Stimulated activated CD8-positive, alpha-beta memory T cell treated with anti-CD3 and anti-CD28 coated beads, Interleukin-15, amount 100 ng/mL, for 1 hour (primary cell): Measurements from ENCODE around the gene TSPAN18.

Experiments used
- DNase-seq: peaks from one replicate; pipeline ENCODE4 v3.0.0-alpha.2; 2020; ENCODE audit warnings: low read depth

TSPAN18 gene

DNA sequence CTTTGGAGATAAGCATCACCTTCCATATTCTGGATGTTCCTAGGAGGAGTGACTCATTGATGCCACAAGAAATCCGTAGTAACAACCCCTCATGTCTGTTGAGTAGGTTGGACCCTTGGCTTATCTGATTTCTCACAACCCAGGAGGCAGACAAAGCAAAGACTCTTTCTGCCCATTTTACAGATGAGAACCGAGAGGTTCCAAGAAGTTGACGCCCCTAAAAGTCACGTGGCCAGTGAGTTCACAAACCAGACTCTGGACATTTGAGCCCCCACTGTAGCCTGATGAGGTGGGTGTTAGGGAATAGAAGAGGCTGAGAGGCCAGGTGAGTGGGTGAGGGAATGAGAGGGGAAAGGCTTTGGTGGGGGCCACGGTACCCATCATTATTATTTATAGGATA lies 70.3 kb downstream of the TSPAN18 start:
- no peak for DNase-seq

DNA sequence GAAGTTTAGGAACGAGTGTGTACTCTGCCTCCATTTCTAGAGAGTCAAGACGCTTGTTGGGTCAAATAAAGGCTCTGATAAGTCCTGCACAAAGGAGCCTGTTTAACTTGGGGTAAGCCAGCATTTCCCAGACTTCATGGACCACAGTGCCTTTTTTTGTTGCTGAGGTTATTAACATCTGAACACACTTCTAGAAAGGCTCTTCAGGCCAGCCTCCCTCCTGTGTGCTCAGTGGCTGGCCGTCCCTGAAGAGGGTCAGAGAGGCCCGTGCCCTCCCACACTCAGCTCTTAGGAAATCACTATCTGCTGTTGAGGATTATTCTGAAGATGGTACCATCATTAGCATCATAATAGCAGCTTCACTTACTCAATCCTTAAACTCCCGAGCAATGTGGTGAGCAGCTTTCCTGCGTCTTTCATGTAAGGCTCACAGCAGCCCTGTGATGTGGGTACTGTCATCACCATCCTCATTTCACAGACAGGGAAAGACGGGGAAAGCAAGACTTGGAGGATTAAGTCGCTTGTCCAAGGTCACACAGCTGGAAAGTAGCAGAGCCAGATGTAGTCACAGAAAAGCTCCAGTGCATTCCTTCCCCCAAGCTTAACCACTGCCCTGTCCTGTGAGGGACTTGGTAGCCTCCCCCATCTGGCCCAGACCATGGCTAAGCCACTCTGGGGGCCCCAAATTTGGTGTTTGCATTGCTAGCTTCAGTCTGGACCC lies 71.3 kb downstream of the TSPAN18 start:
- no peak for DNase-seq

DNA sequence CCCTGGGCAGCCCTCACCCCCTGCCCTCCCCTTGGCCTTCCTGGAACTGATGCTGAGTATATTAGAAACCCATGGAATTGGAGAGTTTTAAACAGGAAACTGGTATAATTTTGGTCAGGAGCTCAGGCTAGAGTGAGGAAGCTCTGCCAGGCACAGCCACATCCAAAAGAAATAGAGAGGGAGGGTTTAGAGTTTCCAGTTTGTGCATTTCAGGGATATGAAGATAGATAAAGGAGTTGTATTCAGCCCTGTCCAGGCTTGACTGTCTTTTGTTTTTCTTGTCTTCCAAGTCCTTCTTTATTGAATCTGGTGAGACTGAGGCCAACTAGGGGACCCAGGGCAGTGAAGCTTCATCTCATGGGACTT lies 71.8 kb downstream of the TSPAN18 start:
- DNase-seq: no peak

DNA sequence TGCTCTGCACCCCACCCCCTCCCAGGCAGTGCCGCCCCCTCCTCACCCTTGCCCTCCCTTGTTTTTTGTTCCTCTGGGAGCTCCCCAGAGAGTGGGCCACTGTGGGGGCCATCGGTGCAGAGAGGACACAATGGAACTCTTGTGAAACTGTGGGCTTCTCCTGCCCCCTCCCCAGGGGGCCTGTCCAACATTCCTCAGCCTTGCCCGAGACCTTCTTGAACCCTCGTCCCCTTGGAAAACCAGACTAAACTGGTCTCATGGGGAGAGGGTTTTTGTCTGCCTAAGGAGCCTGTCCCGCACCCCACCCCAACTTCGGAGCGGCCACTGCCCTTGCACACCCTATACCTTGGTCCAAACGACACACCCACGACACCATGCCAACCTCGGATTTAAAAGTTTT lies 72.2 kb downstream of the TSPAN18 start:
- DNase-seq: no peak

DNA sequence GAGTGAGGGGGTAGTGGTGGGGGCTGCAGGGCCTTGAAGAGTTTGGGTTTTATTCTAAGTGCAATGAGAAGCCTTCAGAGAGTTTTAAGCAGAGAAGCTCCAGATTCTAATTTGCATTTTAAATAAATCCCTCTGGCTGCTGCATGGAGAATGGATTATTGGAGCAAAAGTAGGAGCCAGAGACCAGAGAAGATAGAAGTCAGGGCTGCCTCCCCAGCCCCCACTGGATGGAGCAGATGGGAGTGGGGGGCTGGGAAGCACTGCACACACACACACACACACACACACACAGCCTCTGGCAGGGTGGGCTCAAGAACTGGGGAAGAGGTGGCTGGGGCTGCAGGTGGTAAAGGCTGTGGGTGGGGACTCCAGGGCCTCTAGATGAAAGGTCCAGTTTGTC lies 75.6 kb downstream of the TSPAN18 start:
- no peak for DNase-seq

DNA sequence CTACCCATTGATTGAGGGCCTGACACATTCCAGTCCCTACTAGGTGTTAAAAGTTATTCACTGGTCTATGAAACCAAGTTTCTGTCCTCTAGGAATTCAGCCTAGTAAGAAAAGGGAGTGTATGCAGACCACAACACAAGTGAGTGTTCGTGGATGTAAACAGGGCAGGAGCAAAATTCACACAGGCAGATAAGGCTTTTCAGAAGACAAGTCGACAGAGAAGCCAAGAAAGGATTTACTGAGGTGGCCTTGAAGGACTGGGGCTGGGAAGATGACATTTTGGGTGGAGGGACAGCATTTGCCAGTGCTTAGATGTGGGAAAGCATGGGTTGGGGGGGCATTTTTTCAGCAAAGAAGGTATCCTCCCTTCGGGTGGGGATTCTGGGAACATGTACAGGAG lies 76.2 kb downstream of the TSPAN18 start:
- no peak for DNase-seq

DNA sequence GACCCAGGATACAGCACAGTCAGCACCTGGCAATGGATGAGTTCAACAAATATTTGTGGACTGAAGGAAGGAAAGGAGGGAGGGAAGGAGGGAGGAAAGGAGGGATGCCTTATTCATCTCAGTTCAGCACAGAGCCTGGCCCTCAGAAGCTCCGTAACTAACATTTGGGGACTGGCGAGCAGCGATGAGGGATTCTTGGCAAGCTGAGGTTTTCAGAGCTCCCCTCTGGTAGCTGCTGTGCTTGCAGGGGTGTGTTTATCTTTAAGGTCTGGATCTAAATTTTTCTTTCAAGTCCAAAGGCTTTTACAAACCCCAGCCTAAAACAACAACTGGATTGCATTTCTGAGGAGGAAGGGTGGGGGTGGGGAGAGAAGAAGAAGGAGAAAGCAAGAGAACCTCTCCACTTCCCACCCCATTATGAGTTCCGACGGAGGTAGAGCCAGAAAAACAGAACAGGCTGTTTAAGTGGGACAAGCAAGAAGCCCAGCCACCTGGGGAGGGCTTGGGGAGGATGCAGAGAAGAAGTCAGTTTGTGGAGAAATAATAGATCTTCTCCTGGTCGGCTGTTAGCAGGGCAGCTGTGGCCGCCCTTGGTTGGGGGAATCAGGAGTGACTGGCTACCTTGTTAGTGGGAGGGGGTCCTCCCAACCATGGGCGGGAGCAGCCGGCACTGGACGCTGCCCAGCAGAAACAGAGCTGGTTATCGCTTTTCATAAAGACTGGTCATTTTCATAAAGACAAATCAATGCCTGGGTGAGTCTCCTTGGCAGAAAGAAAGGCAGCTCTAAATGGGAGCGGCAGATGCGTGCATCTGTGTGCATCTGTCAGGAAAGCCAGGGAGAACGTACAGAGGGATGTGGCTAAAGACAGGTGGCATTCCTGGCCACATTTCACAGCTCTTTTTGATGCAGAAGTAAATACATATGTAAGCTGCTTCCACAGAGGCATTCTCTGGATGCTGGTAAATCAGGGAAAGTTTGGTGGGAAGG lies 78.0 kb downstream of the TSPAN18 start:
- DNase-seq: no peak

DNA sequence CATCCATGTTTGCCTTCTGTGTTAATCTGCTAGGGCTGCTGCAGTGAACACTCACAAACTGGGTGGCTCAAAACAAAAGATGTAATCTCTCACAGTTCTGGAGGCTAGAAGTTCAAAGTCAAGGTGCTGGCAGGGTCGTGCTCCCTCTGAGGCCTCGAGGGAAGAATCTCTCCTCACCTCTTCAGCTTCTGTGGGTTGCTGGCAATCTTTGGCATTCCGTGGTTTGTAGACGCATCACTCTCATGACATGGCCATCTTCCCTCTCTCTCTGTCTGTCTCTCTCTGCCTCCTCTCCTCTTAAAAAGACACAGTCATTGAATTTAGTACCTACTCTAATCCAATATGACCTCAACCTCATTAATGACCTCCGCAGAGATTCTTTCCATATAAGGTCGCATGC lies 78.8 kb downstream of the TSPAN18 start:
- no peak for DNase-seq

DNA sequence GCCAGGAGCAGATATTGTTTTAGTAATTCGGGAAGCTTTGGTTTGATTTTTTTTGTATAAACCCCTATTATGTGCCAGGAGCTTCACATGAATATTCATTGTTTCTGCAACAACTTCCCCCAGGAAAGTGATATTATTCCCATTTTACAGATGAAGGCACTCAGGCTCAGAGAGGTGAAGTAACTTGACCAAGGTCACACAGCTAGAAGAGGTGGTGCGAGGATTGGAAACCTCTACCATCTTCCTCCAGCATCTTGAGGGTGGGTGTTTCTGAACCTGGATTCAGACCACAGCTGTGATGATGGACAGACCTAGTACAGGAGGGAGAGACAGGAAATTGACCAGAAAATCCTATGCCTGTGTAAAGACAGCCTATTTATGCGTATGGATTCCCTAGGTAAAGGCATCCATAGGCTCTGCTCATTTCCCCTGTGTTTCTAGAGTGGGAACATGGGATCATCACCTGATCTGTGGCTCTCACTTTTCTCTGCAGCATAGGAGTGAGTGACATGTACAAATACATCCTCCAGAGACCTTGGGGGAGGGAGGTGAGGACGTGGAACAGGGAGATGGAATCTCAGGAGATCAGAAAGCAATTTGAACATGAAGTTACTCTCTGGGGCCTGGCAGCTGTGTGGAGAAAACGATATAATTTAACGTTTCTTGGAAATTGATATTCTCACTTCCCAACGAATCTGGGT lies 81.4 kb downstream of the TSPAN18 start:
- no peak for DNase-seq

DNA sequence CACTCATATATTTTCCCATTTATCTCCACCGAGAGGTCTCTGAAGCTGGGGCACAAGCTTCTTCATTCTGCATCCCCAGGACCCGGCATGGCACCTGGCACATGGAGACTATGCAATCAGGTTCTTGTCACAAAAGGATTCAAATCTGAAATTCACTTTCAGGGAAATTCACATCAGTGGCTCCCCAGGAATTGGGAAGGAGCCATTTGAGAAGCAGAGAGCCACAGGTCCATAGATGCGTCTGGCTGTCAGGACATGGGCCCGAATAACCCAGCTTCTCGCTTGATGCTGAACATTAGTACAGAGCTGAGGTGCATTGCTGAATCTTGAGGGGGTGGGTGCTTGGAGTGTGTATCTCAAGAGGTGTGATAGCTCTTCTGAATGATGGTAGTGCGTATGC lies 82.5 kb downstream of the TSPAN18 start:
- no peak for DNase-seq

DNA sequence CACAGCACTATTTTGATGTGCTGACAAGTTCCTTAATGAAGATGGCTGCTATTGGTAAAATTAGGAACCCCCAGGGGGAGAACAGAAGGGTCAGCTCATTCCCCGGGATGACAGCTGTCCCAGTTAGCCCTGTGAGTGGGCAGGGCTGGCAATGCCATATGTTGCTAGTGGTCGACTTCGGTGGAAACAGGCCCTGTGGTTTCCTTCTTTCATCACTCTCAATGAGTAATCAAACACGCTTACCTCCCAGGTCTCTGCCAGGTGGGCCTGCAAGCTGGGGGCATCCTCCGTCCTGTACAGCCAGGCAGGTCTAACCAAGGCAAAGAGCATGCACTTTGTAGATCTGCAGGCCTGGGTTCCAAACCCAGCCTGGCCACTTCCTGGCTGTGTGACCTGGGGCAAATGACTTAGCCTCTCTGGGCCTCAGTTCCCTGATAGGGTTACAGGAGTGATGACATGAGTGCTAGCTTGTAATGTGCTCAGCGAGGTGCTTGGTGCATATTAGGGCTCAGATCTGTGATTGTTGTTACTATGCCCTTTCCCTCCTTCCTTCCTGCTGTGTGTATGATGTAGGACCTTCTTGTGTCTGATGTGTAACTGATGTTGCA lies 85.2 kb downstream of the TSPAN18 start:
- no peak for DNase-seq

DNA sequence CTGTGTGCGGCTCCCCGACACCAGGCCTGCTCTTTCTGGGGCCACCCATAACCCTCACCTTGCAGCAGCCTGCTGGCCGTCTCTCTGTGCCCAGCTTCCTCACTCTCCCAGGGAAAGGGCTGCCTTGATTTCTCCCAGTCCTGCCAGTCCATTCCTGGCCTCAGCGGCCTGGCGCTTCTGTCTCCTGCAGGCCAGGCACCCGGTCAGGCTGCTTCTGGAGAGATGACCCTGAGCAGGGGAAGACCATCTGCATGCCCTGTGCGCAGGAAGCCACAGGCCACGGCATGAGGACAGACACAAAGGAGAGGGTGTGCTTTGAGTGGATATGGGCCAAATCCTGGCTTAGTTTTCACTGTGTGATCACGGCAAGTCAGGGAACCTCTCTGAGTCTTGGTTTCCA lies 86.2 kb downstream of the TSPAN18 start:
- no peak for DNase-seq

DNA sequence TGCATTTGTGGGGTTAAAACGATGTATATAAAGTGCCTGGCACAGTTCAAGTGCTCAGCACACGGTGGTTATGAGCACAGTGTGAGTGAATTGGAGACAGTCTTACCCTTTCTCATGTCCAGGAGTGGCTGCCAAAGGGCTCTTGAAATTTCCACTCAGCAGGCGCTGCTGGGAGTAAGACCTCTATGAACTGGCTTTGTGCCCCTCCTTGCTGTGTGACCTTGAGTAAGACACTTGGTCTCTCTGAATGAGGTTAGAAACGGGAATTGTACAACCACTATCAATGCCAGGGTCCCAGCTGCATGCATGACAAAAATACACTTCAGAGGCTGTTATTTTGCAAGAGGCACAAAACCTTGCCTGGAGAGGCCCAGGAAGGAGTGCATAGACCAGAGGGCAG lies 86.6 kb downstream of the TSPAN18 start:
- DNase-seq: no peak

DNA sequence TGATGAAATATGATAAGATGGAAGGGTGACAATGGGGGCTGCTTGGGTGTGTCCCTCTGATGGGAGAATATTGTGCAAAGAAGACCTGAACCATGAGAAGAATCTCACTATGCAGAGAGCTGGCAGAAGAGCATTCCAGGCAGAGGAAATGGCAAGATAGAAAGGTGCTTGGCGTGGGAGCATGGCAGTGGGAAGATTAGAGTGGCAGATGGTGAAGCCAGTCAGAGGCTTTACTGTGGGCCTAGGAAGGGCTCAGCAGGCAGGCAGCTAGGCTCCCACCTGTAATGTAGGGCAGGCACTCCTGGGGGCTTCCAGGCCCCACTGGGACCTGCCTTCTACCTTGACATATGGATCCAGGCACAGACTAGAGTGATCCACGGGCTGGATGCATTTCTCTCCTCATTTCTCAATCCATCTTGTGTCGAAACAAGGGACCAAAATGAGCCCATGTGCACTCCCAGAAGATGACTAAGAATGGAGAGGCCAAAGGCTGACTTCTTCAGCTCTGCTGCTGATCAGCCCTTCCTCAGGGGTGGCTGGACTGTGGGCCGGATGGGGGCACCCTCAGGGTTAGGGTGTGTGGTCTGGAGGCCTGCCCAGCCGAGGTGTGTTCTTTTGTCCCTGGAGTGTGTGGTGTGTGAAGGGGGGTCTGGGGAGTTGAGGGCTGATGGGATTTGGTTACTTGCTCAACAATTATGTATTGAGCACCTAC lies 88.3 kb downstream of the TSPAN18 start:
- DNase-seq: no peak

DNA sequence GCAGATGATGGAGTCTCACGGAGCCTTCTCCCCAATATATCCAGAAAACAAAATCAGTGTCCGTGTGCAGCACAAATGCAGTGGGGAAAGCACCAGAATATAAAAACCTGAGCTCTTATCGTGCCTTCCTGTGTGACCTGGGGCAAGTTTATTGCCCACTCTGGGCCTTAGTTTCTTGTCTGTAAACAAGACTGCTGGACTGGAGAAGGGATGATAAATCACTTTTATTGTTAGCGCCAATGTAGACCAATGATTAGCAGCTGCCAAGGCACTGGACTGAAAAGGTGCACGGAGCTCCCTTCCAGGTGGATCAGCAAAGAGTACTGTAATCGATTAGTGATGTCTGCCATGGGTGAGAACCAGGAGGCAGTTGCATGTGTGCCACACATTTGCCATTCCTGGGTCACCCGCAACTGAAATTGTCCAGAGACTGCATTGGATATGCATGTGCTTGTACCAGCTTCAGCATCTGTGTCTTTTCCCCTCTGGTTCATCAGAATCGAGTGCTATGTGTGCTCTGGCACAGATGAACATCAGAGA lies 89.2 kb downstream of the TSPAN18 start:
- no peak for DNase-seq

DNA sequence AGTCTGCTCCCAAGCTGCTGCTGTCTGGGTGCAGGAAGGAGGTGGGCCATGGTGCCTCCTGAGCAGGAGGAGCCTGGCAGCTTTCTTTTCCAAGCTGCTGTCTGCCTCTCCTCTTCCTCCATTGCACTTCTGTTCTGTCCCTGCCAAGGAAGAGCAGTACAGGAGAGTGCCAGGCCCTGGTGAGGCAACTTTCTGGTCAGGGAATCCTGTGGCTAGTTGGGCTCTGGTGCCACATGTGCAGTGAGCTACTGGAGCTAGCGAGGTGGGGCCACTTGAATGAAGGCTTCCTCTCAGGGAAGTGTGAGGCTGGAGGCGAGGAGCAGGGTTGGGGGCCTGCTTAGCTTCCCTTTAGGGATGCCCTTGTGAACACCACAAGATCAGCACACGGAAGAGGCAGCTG lies 90.0 kb downstream of the TSPAN18 start:
- DNase-seq: no peak

DNA sequence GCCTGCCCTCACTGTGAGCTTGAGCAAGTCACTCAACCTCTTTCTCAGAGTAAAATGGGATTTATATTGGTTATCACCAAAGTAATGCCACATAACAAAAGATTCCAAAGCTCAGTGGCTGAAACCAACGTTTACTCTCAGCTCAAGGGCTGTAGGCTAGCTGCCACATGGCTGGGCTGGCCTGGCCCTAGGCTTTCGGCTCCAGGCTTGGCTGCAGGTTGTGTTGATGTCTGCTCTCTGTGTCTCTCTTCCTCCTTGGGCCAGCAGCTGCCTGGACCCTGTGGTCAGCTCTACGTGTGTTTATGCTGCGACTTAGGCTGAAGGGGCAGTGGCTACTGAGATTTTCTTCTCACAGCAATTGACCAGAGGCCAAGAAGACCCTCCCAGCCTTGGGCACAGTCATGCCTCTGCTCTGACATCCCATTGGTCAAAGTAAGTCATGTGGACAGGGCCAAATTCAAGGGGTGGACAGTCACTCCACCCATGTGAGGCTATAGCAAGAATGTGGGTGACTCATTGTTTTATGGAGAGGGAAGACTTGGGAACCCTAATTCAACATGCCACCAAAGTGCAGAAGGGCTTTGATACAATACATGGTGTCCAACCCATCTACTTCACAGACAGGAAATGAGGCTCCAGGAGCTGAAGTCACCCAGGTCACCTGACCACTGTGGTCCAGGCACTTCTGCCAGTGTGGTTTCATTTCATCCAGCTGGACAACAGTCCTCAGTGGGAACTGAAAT lies 90.6 kb downstream of the TSPAN18 start:
- DNase-seq: no peak

DNA sequence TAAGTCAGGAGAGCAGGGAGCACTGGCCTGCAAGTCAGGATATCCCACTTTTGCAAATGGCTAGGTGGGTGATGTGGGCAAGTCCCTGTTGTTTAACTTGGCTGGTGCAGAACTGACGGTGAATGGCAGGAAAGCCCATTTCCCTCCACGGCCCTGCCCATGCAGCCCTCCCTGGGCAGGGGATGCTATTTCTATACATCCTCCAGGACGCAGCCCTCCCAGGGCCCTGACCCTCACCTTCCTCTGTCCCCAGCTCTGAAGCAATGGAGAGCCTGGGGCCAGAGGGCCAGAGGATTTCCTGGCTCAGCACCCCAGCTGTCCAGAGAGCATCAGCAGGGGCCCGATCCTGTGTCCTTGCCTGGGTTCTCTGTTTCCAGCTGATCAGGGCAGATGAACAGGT lies 91.3 kb downstream of the TSPAN18 start:
- no peak for DNase-seq

DNA sequence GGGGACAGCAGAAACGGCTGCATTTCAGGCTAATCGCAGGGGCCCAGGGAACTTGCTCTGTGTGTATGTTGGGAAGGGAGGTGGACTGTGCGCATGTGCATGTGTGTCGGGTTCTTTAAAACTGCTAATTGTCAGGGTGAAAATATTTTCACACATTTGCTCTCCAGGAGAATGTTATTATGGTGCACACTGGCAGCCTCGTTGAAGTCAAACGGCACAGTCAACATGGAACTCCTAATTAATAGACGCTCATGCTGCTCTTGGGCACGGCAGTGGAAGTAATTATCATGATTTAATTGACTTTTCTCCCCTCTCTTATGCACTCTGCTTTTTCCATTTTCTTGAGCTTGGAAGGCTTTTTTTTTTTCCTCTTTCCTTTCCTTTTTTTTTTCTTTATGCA lies 92.6 kb downstream of the TSPAN18 start:
- no peak for DNase-seq

DNA sequence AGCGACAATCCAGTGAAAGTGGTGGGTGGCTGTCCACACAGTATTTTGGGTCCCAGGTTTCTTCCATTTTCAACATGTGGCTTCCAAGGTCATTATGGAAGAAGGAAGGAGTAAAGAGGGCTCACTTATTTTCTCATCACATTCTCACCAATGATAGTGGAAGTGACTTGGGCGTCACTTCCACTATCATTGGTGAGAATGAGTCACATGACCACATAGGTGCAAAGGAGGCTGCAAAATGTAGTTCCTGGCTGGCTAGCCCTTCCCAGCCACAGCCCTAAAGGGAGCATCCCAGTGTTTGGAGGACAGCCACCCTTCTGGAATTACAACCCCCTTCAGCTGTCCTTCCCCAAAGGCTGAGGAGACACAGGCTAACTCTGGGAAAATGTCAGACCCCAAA lies 95.6 kb downstream of the TSPAN18 start:
- no peak for DNase-seq

DNA sequence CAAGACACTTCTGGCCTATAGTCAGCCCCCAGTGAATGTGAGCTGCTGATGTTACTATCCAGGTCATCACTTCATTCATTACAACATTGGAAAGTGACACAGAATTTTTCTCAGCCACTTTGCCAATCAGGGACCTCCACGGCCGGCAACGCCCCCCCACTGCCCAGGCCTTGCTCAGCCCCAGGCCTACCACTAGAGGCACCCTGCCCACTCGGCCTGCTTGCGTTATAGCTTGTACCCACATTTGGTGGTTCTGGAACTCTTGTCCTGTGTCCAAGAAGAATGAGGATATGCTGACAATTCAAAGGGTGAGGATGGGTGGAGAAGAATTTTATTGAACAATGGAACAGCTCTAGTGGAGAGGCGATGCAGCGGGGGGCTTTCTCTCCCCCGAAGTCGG lies 96.2 kb downstream of the TSPAN18 start:
- no peak for DNase-seq
